Keratinocyte (primary cell): Measurements from ENCODE around the gene DRD5. TPM values are rescaled to one million over a fixed set of nuclear protein-coding genes. Genes with fewer than 3 reads are reported as not detected.

Experiments
- DNase-seq: peaks from one replicate; pipeline ENCODE4 v3.0.0-alpha.2; 2011; ENCODE audit warnings: low read depth, missing footprints, low spot score
- FAIRE-seq: peaks from 2 replicates; lab custom pipeline; 2011; peaks lifted over from hg19 to GRCh38; lab: Jason Lieb, UNC
- H2AFZ ChIP-seq: 2 replicates; pipeline ENCODE4 v1.6.0; 2012; ENCODE audit warnings: low read length, control low read depth, inconsistent platforms; ENCODE audit not compliant: control insufficient read depth
- H3K27ac ChIP-seq: 2 replicates; pipeline ENCODE4 v1.5.1; 2011; ENCODE audit warnings: low read length; ENCODE audit not compliant: control insufficient read depth, insufficient read depth
- H3K27me3 ChIP-seq: 3 replicates; pipeline ENCODE4 v1.6.0; 2011; ENCODE audit warnings: low read length; ENCODE audit not compliant: control insufficient read depth, insufficient read depth; ENCODE audit errors: extremely low read depth
- H3K36me3 ChIP-seq, 2 experiments: 2 replicates in 1 of 2; 3 replicates in 1 of 2; pipeline ENCODE4 v1.5.1; 2011; ENCODE audit warnings: low read length in 2 of 2, mild to moderate bottlenecking in 1 of 2; ENCODE audit not compliant: control insufficient read depth in 2 of 2, insufficient read depth in 2 of 2; ENCODE audit errors: extremely low read depth in 1 of 2
- H3K4me1 ChIP-seq: 3 replicates; pipeline ENCODE4 v1.5.1; 2011; ENCODE audit warnings: low read length; ENCODE audit not compliant: control insufficient read depth, insufficient read depth; ENCODE audit errors: extremely low read depth
- H3K4me2 ChIP-seq: 3 replicates; pipeline ENCODE4 v1.6.0; 2011; ENCODE audit warnings: low read depth, low read length; ENCODE audit not compliant: control insufficient read depth, insufficient read depth; ENCODE audit errors: extremely low read depth
- H3K4me3 ChIP-seq, 3 experiments: fragments of 200-600 bp in 1 of 3; sonication (generic) in 1 of 3; 2 replicates in 2 of 3; 3 replicates in 1 of 3; pipeline ENCODE4 v1.5.1; 2011 to 2016; ENCODE audit warnings: low read length in 3 of 3, mild to moderate bottlenecking in 3 of 3, control low read depth in 2 of 3, inconsistent platforms in 1 of 3, low read depth in 1 of 3, mixed read lengths in 1 of 3, mixed run types in 1 of 3, moderate library complexity in 1 of 3; ENCODE audit not compliant: control insufficient read depth in 2 of 3, insufficient read depth in 2 of 3; ENCODE audit errors: extremely low read depth in 1 of 3
- H3K79me2 ChIP-seq: 2 replicates; pipeline ENCODE4 v1.6.0; 2012; ENCODE audit warnings: low read length; ENCODE audit not compliant: control insufficient read depth, insufficient read depth
- H3K9ac ChIP-seq: 3 replicates; pipeline ENCODE4 v1.6.0; 2011; ENCODE audit warnings: low read length; ENCODE audit not compliant: control insufficient read depth, insufficient read depth; ENCODE audit errors: extremely low read depth
- H3K9me1 ChIP-seq: 3 replicates; pipeline ENCODE4 v1.6.0; 2011; ENCODE audit warnings: low read length; ENCODE audit not compliant: control insufficient read depth, insufficient read depth; ENCODE audit errors: extremely low read depth
- H3K9me3 ChIP-seq: 2 replicates; pipeline ENCODE4 v1.5.1; 2012; ENCODE audit warnings: low read depth, low read length; ENCODE audit not compliant: control insufficient read depth
- H4K20me1 ChIP-seq: 3 replicates; pipeline ENCODE4 v1.6.0; 2011; ENCODE audit warnings: low read length; ENCODE audit not compliant: control insufficient read depth, insufficient read depth; ENCODE audit errors: extremely low read depth
- EZH2 ChIP-seq: IDR thresholded peaks from one replicate; pipeline ENCODE4 v1.6.1; 2012; ENCODE audit warnings: inconsistent platforms, mild to moderate bottlenecking, low read length, moderate library complexity
- dilution Hi-C: fragments of 300-500 bp; cut with MboI; formaldehyde crosslinking; loops from one replicate; pipeline ENCODE4 v1.7.0; 2020; ENCODE audit warnings: low sequenced_read_pairs; ENCODE audit not compliant: extremely low pct_ligation_motif_present
- polyA plus RNA-seq, 5 experiments: library from polyadenylated mRNA; depleted of rRNA in 3 of 5; stranded (reverse) in 3 of 5; stranded (forward) in 1 of 5; unstranded in 1 of 5; fragments of >200 nt; gene quantifications; 1 replicate in 1 of 5; 2 replicates in 3 of 5; 3 replicates in 1 of 5; pipeline versions ENCODE4 v1.2.1 to v1.2.3, GENCODE V29; 2011 to 2012; ENCODE audit warnings: missing spikeins in 2 of 5, low read depth in 1 of 5, low replicate concordance in 1 of 5
- TF ChIP-seq, protein P1 (sequence below), 3 experiments: IDR thresholded peaks in 1 of 3; conservative IDR thresholded peaks in 1 of 3; optimal IDR thresholded peaks in 1 of 3; 2 replicates in 2 of 3; 3 replicates in 1 of 3; pipeline versions ENCODE3 to v1.5.1; 2011; ENCODE audit warnings: low read length in 3 of 3, mild to moderate bottlenecking in 3 of 3, moderate library complexity in 2 of 3, control low read depth in 1 of 3, inconsistent platforms in 1 of 3; ENCODE audit not compliant: insufficient read depth in 2 of 3; ENCODE audit errors: extremely low read depth in 1 of 3

The DRD5 gene
- polyA plus RNA-seq, 1 donor (not counting 4 experiments of a cell fraction or from before 2014, with no cell fraction given): not detected

DNA sequence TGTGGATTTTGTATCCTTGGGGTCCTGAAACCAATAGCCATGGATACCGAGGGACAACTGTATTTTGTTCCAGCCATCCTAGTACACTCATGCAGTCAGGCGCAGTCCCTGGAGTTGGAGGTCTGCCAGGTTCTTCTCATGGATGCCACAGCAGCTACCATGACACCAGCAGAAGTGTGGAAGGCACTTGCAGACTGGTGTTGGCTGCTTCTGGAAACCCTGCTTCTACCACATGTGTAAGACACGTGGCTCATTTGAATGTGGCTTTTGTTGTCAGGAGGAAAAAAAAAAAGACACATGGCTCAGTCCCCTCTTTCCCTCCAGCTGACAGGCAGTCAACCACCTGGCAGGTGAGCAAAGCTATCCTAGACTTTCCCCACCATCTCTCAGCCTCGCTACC, 19.4 kb downstream of the DRD5 start:
- dilution Hi-C loops: no loop called here
- no peak for DNase-seq
- Histone ChIP-seq H3K27me3 (no peaks in the 10 kb centered on the region), H3K9ac (no peak overlapping the region), H3K36me3 (no peaks in the 10 kb centered on the region), H3K79me2 (no peaks in the 10 kb centered on the region), H3K9me3 (no peaks in the 10 kb centered on the region), H4K20me1 (no peaks in the 10 kb centered on the region), H3K27ac (no peak overlapping the region), H3K4me3 (no peak overlapping the region), H3K9me1 (peaks cover 2% of the 10 kb centered on the region), H2AFZ (no peak overlapping the region), H3K4me1 (no peaks in the 10 kb centered on the region), H3K4me2 (no peak overlapping the region)
- no peak for FAIRE-seq
- TF ChIP-seq EZH2: no peak

DNA sequence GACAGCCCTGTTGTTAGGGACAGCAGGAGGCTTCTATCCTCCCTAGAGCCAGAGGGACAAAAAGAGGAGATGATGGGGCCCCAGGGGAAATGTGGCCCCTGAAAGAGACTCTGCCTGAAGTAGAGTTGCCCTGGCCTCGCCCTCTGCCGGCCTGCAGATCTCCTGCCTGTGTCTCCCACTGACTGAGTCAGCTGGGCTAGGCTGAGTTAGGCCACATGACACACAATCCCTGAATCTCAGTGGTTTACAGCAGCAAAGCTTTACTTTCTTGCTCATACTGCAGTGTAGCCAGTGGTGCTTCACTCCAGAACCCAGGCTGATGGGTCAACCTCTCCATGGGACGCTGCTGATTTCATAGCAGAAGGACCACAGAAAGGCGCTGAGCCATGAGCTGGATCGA, 23.5 kb downstream of the DRD5 start:
- dilution Hi-C loops: no loop called here

More for the DNA sequence above, 23.5 kb downstream of the DRD5 start:
- FAIRE-seq (no peak), DNase-seq (no peak)
- no peaks in the 10 kb centered on the region for H3K27me3 ChIP-seq
- H3K4me1 ChIP-seq: no peaks in the 10 kb centered on the region
- H3K9me1 ChIP-seq: no peaks in the 10 kb centered on the region
- H3K9ac ChIP-seq: no peak overlapping the region
- no peaks in the 10 kb centered on the region for H4K20me1 ChIP-seq
- H3K36me3 ChIP-seq: peaks cover 0 to 2% of the 10 kb centered on the region in 2 experiments
- no peak overlapping the region for H3K4me2 ChIP-seq
- no peak overlapping the region for H3K27ac ChIP-seq
- no peaks in the 10 kb centered on the region for H3K9me3 ChIP-seq
- no peaks in the 10 kb centered on the region for H3K79me2 ChIP-seq
- TF ChIP-seq, protein P1, sequence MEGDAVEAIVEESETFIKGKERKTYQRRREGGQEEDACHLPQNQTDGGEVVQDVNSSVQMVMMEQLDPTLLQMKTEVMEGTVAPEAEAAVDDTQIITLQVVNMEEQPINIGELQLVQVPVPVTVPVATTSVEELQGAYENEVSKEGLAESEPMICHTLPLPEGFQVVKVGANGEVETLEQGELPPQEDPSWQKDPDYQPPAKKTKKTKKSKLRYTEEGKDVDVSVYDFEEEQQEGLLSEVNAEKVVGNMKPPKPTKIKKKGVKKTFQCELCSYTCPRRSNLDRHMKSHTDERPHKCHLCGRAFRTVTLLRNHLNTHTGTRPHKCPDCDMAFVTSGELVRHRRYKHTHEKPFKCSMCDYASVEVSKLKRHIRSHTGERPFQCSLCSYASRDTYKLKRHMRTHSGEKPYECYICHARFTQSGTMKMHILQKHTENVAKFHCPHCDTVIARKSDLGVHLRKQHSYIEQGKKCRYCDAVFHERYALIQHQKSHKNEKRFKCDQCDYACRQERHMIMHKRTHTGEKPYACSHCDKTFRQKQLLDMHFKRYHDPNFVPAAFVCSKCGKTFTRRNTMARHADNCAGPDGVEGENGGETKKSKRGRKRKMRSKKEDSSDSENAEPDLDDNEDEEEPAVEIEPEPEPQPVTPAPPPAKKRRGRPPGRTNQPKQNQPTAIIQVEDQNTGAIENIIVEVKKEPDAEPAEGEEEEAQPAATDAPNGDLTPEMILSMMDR (optimal IDR thresholded peaks at IDR 0.05 in 1 of 3, IDR thresholded peaks at IDR 0.05 in 1 of 3, conservative IDR thresholded peaks at IDR 0.05 in 1 of 3; ENCODE audit: extremely low read depth in 1 of 3, insufficient read depth in 2 of 3, low read length in 3 of 3): peak in 1 of 3 experiments; percentile 8
- TF ChIP-seq EZH2: no peak
- no peak overlapping the region for H3K4me3 ChIP-seq
- no peak overlapping the region for H2AFZ ChIP-seq
